Smooth muscle cell of the brain vasculature (primary cell): Measurements from ENCODE around the gene CEP295NL.

Experiments used
- DNase-seq: peaks from one replicate; pipeline ENCODE4 v3.0.0-alpha.2; 2012; ENCODE audit warnings: low read depth, low spot score

CEP295NL gene

DNA sequence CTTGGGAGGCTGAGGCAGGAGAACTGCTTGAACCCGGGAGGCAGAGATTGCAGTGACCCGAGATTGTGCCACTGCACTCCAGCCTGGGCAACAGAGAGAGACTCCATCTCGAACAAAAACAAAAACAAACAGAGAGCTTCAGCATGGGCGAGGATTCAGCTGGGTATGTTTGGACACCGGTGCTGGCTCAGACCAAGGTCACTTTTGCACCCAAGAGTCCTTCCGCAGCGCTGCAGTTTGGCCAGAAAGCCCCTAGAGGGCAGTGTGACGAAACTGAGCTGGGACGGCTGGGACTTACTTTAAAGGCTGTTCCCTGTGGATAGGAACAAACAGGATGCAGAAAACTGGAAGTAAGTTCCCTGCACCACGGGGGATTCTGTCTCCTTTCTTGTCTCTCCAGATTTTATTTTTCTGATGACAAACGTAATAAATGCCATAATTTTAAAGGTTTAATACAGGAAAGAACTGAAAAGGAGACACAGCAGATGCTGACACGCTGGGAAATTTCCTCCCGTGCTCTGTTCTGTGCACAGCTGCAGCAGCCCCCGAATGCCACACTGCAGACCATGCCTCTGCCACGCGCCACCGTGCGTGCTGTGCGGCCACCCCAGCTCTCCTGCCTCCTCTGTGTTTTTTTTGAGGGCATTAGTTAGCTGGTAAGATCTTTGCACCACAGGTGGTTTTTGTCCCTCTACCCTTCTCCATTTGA lies 37.2 kb downstream of the CEP295NL start:
- peak; percentile 67 for DNase-seq

GRCh38 chr17:78864117-78864516 lies 38.9 kb downstream of the CEP295NL start:
- no peak for DNase-seq

- DNase-seq = peak; percentile 92
Measured at GRCh38 chr17:78862073-78863023, 40.7 kb downstream of the CEP295NL start.

GRCh38 chr17:78861229-78861628 lies 41.8 kb downstream of the CEP295NL start:
- DNase-seq = no peak

DNA sequence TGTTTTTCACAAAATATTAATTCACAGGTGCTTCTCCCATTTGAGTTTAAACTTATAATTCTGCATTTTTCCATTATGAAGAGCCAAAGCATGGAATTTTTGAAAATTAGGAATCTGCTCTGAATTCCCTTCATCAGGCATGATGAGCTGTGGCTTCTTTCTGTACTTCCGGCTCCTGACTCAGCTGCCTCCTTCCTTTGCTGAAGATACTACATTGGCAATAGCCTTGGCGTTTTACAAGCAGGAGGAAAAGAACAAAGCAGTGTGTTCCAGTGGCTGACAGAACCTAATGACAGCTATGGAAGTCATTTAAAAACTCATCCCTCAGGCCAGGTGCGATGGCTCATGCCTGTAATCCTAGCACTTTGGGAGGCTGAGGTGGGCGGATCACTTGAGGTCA lies 44.0 kb downstream of the CEP295NL start:
- DNase-seq = no peak

- DNase-seq = no peak
Measured at GRCh38 chr17:78857266-78857665, 45.7 kb downstream of the CEP295NL start.

DNA sequence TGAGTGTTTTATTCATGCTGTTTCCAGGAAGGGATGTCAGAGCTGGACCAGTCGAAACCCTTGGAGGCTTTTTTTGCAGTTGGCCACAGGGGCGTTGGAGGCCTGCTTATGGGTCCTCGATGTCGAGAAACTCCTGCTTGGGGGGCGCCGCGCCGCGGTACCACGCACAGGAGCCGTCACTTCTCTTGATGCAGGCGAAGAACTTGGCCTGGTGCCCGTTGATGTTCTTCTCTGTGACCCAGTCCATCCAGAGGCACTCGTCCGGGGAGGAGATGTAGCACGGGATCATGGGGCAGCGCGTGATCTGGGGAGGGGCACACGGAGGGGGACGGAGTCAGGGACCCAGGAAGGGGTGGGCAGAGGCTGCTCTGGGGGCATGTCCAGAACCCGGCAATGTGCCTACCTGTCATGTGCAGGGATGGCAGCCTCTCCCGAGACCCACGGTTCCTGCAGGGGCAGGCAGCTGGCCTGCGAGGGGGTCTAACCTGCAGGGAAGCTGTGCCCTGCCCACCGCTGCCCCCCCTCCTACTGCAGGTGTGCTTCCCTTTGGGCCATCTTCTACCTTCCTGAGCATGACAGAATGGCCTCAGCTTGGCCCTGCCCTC lies 47.3 kb downstream of the CEP295NL start:
- DNase-seq = no peak

DNA sequence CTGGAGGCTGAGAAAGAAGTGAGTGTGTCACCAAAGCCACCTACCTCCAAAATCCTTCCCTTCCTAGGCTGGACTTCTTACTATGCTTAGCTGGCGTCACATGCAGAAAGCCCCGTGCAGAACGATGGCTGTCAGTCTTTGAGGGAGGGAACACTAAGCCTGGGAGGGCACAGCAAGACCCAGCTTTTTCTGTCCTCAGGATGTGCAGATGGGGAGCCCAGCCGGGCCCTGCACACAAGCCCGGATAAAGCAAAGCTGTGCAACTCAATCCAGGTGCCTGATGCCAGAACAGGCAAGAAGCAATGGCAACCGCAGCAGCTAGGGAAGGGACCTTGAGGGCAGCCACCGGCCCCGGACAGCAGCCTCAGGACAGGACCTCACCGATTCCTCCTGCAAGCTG lies 48.5 kb downstream of the CEP295NL start:
- DNase-seq = no peak

GRCh38 chr17:78853926-78854394 lies 49.0 kb downstream of the CEP295NL start:
- no peak for DNase-seq

GRCh38 chr17:78852709-78853121 lies 50.3 kb downstream of the CEP295NL start:
- DNase-seq = no peak

- no peak for DNase-seq
Measured at GRCh38 chr17:78849026-78849425, 54.0 kb downstream of the CEP295NL start.

DNA sequence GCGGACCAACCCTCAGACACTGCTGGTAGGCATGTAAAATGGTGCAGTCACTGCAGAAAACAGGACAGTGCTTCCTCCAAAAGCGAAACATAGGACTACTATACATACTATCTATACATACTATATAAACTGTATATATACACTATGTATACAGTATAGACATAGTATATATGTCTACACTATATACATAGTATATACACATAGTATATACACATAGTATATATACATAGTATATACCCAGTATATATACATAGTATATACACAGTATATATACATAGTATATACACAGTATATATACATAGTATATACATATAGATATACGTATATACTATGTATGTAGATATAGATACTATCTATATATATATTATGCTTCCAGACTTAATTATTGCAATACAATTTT lies 55.9 kb downstream of the CEP295NL start:
- DNase-seq = no peak

- no peak for DNase-seq
Measured at GRCh38 chr17:78844301-78845005, 58.5 kb downstream of the CEP295NL start.

- DNase-seq = no peak
Measured at GRCh38 chr17:78842881-78843565, 60.0 kb downstream of the CEP295NL start.

DNA sequence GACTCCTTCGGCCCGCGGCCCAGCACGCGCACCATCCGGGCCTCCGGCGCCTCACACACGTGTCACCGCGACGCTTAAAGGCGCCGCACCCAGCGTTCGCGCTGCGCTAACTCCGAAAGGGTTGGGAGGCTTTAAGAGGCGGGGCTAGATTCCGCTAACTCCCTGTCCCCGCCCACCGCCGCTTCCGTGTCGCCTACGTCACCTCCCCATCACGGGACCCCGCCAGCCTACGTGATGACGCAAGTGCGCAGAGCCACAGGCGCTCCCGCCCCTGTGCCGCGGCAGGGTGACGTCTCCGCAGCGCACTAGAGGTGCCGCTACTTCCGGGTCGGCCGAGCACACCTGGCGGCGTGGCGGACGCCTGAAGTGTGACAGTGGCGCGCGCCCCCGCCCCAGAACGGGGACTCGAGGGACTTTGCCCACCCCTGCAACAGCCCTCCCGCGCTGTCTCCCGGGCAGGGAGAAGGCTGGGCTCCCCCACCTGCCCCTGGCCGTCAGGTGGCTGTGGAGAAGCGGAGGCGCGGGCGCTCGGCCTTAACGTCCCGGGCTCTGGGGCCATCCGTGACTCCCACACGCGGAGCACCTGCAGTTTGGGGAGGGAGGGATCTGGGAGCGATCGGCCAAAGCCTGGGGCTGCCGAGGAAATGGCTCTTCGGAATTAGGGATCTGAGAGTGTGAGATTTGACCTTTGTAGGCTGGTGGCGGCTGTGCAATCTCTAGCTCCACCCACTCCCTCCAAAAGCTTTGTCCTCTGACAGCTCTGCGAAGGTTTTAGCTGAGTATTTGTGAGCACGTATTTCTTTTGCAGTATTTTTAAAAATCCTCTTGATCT lies 62.0 kb downstream of the CEP295NL start, which contains the start of gene USP36:
Gene USP36, minus strand, starts transcription at position 35 of the 832 bp plus-strand sequence. CDS start 4,451 bp downstream, outside the sequence.
- DNase-seq = peak; percentile 98
